Spleen (tissue), 7 donors: ENCODE results near the gene FSTL1.

Experiments
- CTCF ChIP-seq, 11 experiments: fragments of 200-600 bp in 7 of 11; fragments of 450-650 bp in 4 of 11; sonication (generic) in 4 of 11; IDR thresholded peaks in 8 of 11; conservative IDR thresholded peaks in 3 of 11; 1 replicate in 7 of 11; 2 replicates in 4 of 11; pipeline versions ENCODE4 v1.4.0 to v1.8.0; 2016 to 2021; ENCODE audit warnings: antibody characterized with exemption in 11 of 11, inconsistent platforms in 4 of 11, mild to moderate bottlenecking in 1 of 11
- POLR2A ChIP-seq, 3 donors: fragments of 450-650 bp; IDR thresholded peaks; one replicate each; pipeline ENCODE4 v1.5.1; 2017; ENCODE audit warnings: antibody characterized with exemption in 3 of 3, mild to moderate bottlenecking in 1 of 3
- POLR2AphosphoS5 ChIP-seq, 3 donors: sonication (generic); formaldehyde crosslinking; IDR thresholded peaks; one replicate each; pipeline ENCODE4 v1.5.1; 2017; ENCODE audit warnings: antibody characterized with exemption in 3 of 3
- donor health status: DM: no; HTN: no; CAD: no; lungs with moderate emphysema.
- donor health status: DM: no; HTN: no; CAD: no.
- donor health status: DM: no; HTN: no; CAD: no.

DNA sequence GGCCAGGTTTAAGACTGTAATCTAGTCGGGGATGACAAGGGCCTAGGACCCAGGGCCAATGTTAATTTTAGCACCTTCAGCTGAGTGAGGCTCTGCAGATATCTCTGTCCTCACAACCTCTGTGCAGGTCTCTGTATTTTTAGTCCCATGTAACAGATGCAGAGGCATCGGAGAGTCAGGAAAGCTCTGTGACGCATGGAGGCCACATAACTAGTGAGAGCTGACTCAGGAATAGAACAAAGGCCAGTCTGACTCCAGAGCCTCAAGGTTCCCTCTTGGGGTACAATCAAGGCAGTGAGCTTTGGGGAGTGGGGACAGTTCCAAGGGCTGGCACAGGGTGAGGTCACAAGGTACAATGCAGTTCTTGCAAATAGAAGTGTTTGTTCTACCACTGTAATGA is 31.0 kb downstream of the FSTL1 start:
- TF ChIP-seq CTCF (IDR thresholded peaks at IDR 0.05 in 8 of 11, conservative IDR thresholded peaks at IDR 0.05 in 3 of 11) (no peak), POLR2AphosphoS5 (IDR thresholded peaks at IDR 0.05) (no peak), POLR2A (IDR thresholded peaks at IDR 0.05) (no peak)
